Transverse colon (tissue), 4 donors: Measurements from ENCODE around the gene PROM1. TPM values are rescaled to one million over a fixed set of nuclear protein-coding genes. Genes with fewer than 3 reads are reported as not detected.

Experiments
- DNase-seq: peaks from one replicate; pipeline ENCODE4 v3.0.0-alpha.2; 2019
- H3K27ac ChIP-seq, 4 donors: fragments of 200-600 bp; sonication (generic); 2 replicates each; pipeline ENCODE4 v1.5.1; 2016 to 2018; ENCODE audit warnings: inconsistent platforms in 4 of 4
- H3K27me3 ChIP-seq: fragments of 200-600 bp; sonication (generic); 2 replicates; pipeline ENCODE4 v1.5.1; 2017; ENCODE audit warnings: inconsistent platforms
- H3K36me3 ChIP-seq, 4 donors: fragments of 200-600 bp; sonication (generic); 2 replicates each; pipeline ENCODE4 v1.5.1; 2017 to 2019; ENCODE audit warnings: inconsistent platforms in 4 of 4
- H3K4me1 ChIP-seq, 4 donors: fragments of 200-600 bp; sonication (generic); 2 replicates each; pipeline ENCODE4 v1.5.1; 2017 to 2020; ENCODE audit warnings: inconsistent platforms in 4 of 4
- H3K4me3 ChIP-seq, 4 donors: fragments of 200-600 bp; sonication (generic); 1 replicate in 1 of 4; 2 replicates in 3 of 4; pipeline versions ENCODE4 v1.5.1 to v1.6.1; 2017 to 2019; ENCODE audit warnings: inconsistent platforms in 4 of 4
- H3K9me3 ChIP-seq, 2 donors: fragments of 200-600 bp; sonication (generic); 2 replicates each; pipeline ENCODE4 v1.5.1; 2017 to 2019; ENCODE audit warnings: inconsistent platforms in 2 of 2
- CTCF ChIP-seq, 5 experiments: fragments of 200-600 bp in 3 of 5; fragments of 450-650 bp in 2 of 5; sonication (generic) in 3 of 5; IDR thresholded peaks; 1 replicate in 2 of 5; 2 replicates in 3 of 5; pipeline ENCODE4 v1.5.1; 2016 to 2017; ENCODE audit warnings: antibody characterized with exemption in 5 of 5, inconsistent platforms in 3 of 5, mild to moderate bottlenecking in 2 of 5, moderate library complexity in 1 of 5
- EP300 ChIP-seq: sonication (generic); formaldehyde crosslinking; IDR thresholded peaks from one replicate; pipeline ENCODE4 v1.6.1; 2017; ENCODE audit warnings: antibody characterized with exemption, low read depth
- POLR2A ChIP-seq: fragments of 450-650 bp; IDR thresholded peaks from one replicate; pipeline ENCODE4 v1.6.1; 2016; ENCODE audit warnings: antibody characterized with exemption, mild to moderate bottlenecking, moderate library complexity
- POLR2AphosphoS5 ChIP-seq, 3 donors: sonication (generic); formaldehyde crosslinking; IDR thresholded peaks; one replicate each; pipeline ENCODE4 v1.6.1; 2016; ENCODE audit warnings: antibody characterized with exemption in 3 of 3
- WGBS, 2 donors: methylation state at CpG; one replicate each; pipeline ENCODE4 v1.1.5; 2018; ENCODE audit warnings: low coverage in 1 of 2; 5-methylcytosine and 5-hydroxymethylcytosine counted together
- in situ Hi-C, 4 donors: fragments of 200-750 bp; cut with MboI; loops; one replicate each; pipeline versions ENCODE4 v1.15.0 to v1.15.1; 2017; ENCODE audit warnings: low sequenced_read_pairs in 3 of 4, low pct_ligation_motif_present in 1 of 4, low pct_unique_long_range_greater_than_20kb in 1 of 4
- intact Hi-C: fragments of 100-400 bp; cut with DNase I; formaldehyde crosslinking; loops from one replicate; pipeline ENCODE4 v1.15.1; 2023; ENCODE audit warnings: low total_unique reads
- total RNA-seq, 4 donors: library from RNA; depleted of rRNA; stranded (reverse); fragments of >200 nt; gene quantifications; one replicate each; pipeline ENCODE4 v1.1.0, GENCODE V29; 2016

Gene PROM1
- total RNA-seq, 4 donors from 2014 or later: 35.2 to 236 (median 170) TPM

DNA sequence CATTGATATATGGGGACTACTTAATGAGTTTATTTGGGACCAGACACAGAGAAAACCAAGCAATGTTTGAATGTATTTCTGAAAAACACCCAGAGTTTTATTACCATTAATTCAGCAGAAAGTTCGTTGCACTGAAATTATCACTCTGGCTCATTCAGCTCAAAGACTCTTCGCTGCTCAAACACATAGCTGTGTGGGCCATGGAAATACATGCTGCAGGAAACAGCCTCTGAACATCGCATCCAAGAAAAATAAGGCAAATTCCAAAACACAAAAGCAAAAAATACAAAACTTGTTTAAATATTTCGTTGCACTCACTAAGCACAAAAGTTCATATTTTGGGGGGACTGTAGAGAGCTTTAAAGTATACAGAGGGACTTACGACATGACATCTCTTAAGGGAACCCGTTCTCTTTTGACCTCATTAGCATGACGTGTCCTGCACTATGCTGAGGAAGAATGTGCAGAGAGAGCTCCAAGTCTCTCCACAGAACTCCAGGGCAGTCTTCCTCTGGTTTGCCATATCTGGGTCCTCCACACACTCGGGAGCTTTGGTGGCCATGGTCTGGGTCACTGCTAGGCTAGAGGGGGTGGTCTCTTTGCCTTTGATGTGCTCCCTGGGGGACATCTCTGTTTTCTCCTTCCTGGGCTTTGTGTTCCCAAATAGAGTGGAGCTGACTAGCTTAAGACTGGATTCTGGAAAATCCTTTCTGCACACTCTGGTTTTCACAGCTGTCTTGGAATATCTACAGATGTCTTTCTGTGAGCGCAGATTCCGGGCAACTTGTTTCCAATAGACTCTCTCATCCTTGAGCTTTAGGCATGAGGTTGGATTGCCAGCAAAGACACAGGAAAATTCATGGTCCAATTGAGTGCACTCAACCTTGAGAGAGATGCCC lies 148.1 kb downstream of the PROM1 start:
- 76 to 87% methylated on average over 7 to 10 of the region's 10 CpGs for WGBS, 2 donors
- H3K27ac ChIP-seq: no peak overlapping the region

DNA sequence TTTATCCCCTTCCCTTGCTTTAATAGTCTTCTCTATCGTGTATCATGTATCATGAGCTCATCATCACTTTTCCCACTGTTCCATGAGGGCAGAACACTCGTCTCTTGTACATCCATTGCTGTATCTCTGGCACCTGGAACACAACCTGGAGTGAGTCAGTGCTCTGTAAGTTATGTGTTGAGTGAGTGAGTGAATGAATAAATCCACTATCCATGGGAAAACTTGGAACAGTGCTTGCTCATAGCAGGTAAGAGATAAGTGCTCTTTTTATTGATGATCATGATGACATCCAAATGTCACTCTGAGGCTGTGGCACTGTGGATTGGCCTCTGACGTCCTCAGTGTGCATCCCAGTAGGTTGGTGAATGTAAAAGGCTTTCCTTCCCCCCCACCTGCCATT lies 149.6 kb downstream of the PROM1 start:
- DNase-seq: no peak
- Histone ChIP-seq H3K36me3 (no peaks in the 10 kb centered on the region), H3K4me1 (peaks cover 0 to 29% (median 16%) of the 10 kb centered on the region in 4 donors), H3K27ac (no peak overlapping the region), H3K9me3 (no peaks in the 10 kb centered on the region), H3K4me3 (no peak overlapping the region), H3K27me3 (no peaks in the 10 kb centered on the region)
- TF ChIP-seq POLR2A (no peak), EP300 (no peak), CTCF (IDR thresholded peaks at IDR 0.05) (no peak), POLR2AphosphoS5 (IDR thresholded peaks at IDR 0.05) (no peak)
- intact Hi-C loops (no loop called here), in situ Hi-C loops (no loop called here)
- 78% methylated on average over 2 to 3 of the region's 3 CpGs for WGBS, 2 donors

More for the DNA sequence above, 148.1 kb downstream of the PROM1 start:
- no peak for DNase-seq
- Histone ChIP-seq H3K27me3 (no peaks in the 10 kb centered on the region), H3K4me1 (peaks cover 0 to 30% (median 16%) of the 10 kb centered on the region in 4 donors), H3K36me3 (no peaks in the 10 kb centered on the region), H3K4me3 (no peak overlapping the region), H3K9me3 (no peaks in the 10 kb centered on the region)
- in situ Hi-C loops: no loop called here
- TF ChIP-seq POLR2AphosphoS5 (IDR thresholded peaks at IDR 0.05): no peak
- no peak for TF ChIP-seq CTCF (IDR thresholded peaks at IDR 0.05)
- no peak for TF ChIP-seq POLR2A
- TF ChIP-seq EP300: no peak
- intact Hi-C loops: no loop called here

DNA sequence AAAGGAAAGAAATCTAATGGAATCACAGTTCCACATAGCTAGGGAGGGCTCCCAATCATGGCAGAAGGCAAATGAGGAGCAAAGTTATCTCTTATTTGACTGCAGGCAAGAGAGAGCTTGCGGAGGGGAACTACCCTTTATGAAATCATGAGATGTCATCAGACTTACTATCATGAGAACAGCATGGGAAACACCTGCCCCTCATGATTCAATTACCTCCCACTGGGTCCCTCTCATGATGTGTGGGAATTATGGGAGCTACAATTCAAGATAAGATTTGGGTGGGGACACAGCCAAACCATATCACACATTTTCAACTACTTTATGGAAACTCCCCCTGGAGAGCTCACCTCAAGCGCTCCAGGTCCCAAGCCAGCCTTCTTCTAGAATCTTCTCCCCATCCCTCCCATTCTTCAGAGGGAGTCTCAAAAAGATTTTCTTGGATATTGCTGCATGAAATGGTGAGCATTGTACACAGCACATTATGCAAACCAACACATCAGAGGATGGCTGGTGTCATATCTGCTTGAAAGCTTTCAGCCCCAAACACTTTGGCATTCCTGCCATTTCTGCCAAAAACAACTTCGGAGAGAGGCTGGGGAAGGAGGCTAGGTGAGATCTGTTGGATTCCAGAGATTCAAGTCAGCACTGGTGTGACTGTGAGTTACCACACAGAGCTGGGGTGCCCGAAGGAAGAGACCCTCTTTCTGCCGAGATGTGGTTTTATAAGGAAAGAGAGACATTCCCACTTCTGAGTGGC lies 152.2 kb downstream of the PROM1 start:
- H3K36me3 ChIP-seq: no peaks in the 10 kb centered on the region
- no peak for DNase-seq
- TF ChIP-seq POLR2A (no peak), EP300 (no peak), POLR2AphosphoS5 (IDR thresholded peaks at IDR 0.05) (no peak), CTCF (IDR thresholded peaks at IDR 0.05) (no peak)
- 95 to 96% methylated on average over 4 to 5 of the region's 5 CpGs for WGBS, 2 donors
- peaks cover 0 to 8% (median 0%) of the 10 kb centered on the region in 4 donors for H3K4me1 ChIP-seq
- no peaks in the 10 kb centered on the region for H3K27me3 ChIP-seq
- no peaks in the 10 kb centered on the region for H3K9me3 ChIP-seq
- H3K27ac ChIP-seq: no peak overlapping the region
- H3K4me3 ChIP-seq: no peak overlapping the region
- in situ Hi-C loops: no loop called here
- intact Hi-C loops: no loop called here

DNA sequence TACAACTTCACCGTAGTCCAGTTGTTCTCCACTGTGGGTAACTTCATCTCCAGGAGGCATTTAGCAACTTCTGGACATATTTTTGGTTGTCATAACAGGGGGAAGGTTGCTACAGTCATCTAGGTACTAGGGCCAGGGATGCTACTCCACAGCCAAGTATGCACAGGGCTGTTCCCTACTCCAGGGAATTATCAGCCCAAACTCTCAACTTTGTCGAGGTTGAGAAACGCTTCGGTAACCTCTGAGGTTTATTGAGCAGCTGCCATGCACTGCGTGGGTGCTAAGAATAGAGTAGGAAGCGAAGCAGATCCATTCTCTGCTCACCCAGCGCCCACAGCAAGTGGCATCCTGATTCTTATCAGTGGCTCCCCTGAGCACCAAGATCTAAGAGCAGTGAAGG lies 153.5 kb downstream of the PROM1 start:
- Histone ChIP-seq H3K4me1 (no peaks in the 10 kb centered on the region), H3K9me3 (no peaks in the 10 kb centered on the region), H3K4me3 (no peak overlapping the region), H3K36me3 (no peaks in the 10 kb centered on the region), H3K27ac (no peak overlapping the region), H3K27me3 (no peaks in the 10 kb centered on the region)
- in situ Hi-C loops: no loop called here
- intact Hi-C loops: no loop called here
- TF ChIP-seq EP300 (no peak), POLR2AphosphoS5 (IDR thresholded peaks at IDR 0.05) (no peak), POLR2A (no peak), CTCF (IDR thresholded peaks at IDR 0.05) (no peak)
- WGBS, 2 donors: 73% methylated on average over 7 of the region's 7 CpGs; no CpG with 5 or more reads in 1 of the 2 donors
- DNase-seq: no peak
